GM12801 (cell line): ENCODE measurements around the gene TMOD1.

Experiments
- TF ChIP-seq, protein P1 (sequence below): IDR thresholded peaks from one replicate; pipeline ENCODE4 v1.5.1; 2011; ENCODE audit warnings: control low read depth; ENCODE audit not compliant: insufficient read length; ENCODE audit errors: extremely low read depth

The TMOD1 gene

DNA sequence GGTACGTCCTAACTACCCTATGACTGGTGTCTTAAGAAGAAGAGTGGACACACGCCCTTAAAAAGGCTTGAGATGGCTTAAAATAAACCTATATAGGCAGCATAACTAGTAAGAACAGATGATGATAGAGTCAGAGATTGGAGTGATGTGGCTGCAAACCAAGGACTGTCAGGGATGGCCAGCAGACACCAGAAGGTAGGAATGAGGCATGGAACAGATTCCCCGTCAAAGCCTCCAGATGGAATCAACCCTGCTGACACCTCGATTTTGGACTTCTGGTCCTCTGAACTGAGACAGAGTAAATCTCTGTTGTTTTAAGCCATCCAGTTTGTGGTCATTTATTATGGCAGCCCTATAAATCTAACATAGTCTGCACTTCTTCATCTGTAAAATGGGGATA lies 7.4 kb downstream of the TMOD1 start:
- TF ChIP-seq, protein P1, sequence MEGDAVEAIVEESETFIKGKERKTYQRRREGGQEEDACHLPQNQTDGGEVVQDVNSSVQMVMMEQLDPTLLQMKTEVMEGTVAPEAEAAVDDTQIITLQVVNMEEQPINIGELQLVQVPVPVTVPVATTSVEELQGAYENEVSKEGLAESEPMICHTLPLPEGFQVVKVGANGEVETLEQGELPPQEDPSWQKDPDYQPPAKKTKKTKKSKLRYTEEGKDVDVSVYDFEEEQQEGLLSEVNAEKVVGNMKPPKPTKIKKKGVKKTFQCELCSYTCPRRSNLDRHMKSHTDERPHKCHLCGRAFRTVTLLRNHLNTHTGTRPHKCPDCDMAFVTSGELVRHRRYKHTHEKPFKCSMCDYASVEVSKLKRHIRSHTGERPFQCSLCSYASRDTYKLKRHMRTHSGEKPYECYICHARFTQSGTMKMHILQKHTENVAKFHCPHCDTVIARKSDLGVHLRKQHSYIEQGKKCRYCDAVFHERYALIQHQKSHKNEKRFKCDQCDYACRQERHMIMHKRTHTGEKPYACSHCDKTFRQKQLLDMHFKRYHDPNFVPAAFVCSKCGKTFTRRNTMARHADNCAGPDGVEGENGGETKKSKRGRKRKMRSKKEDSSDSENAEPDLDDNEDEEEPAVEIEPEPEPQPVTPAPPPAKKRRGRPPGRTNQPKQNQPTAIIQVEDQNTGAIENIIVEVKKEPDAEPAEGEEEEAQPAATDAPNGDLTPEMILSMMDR, result no peak

DNA sequence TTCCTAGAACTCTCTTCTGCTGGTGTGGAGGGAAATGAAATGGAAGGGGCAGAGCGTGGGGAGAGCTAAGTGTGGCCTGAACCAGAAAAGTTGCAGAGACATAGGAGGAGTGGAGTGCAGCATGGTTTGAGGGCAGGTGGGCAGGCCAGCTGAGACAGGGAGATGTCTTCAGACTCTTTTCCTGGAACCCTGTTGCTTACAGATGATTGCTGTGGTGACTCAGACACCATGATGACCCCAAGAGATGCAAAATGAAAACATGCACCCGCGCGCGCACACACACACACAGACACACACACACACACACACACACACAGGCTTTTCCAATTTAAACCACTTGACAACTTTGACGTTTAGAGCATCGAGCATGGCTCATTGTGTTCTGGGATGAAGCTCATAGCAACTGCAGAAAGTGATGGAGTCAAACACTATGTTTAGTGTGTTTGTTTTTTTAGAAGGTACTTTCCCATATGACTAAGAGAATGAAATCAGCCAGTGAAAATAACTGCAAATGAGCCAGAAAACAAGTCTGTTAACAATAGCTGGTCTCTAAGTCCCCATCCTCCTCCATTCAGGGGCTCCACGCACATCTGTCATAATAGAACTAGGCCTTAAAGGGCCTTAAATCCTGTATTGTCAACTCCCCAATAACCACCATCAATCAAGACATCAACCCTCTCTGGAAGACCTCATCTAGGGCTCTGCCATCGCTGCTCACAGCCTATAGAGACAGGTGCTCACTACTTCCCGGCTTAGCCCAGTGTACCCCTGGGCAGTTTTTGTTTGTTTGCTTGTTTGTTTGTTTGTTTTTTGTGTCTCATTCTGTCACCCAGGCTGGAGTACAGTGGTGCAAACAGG lies 9.6 kb downstream of the TMOD1 start:
- TF ChIP-seq, protein P1, result no peak

DNA sequence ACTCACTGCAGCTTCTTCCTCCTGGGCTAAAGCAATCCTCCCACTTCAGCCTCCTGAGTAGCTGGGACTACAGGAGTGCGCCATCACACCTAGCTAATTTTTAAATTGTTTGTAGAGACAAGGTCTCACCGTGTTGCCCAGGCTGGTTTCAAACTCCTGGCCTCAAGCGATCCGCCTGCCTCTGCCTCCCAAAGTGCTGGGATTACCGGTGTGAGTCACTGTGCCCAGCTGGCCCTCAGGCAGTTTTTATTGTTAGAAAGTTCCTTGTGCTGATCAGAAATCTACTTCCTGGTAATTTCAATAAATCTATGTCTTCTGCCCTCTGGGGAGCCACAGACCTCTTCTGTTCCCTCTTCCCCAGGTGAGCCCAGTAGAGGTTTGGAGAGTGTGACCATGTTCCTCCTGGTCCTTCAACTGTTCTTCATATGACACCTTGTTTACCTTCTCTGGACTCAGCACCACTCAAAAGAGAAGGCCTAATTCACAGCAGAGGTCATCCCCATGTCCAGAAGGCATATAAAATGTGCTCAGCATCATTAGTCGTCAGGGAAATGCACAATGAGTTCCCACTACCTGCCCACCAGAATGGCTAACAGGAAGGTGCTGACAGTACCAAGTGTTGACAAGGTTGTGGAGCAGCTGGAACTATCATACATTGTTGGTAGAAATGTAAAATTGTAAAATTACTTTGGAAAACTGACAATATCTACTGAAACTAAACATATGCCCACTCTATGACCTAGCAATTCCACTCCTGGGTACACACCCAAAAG lies 10.4 kb downstream of the TMOD1 start:
- TF ChIP-seq, protein P1, result no peak

DNA sequence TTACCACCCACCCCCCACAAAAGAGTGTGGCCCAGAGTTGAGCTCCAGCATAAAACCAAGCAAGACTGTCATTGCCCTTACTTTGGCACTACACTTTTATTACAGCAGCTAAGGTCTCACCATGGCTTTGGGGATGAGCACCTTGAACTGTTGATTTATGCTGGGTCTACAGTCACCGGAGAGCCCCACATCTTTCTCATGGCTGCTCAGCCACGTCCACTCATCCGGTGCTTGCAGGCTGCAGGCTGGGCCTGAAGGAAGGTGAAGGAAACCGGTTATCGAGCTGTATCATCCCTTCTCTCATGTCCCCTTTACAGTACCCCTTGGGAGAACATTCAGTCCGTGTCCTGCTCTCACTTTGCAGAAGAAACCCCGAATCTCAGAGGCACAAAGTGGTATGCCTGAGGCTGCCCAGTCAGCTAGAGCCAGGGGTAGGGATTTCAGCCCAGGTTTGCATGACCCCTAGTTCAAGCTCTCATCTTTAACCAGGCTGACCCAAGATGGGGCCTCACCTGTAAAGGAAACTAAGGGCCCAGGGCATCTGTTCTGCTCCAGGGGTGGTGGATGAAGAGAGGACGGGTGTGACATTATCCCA lies 11.6 kb downstream of the TMOD1 start:
- TF ChIP-seq, protein P1, result no peak

DNA sequence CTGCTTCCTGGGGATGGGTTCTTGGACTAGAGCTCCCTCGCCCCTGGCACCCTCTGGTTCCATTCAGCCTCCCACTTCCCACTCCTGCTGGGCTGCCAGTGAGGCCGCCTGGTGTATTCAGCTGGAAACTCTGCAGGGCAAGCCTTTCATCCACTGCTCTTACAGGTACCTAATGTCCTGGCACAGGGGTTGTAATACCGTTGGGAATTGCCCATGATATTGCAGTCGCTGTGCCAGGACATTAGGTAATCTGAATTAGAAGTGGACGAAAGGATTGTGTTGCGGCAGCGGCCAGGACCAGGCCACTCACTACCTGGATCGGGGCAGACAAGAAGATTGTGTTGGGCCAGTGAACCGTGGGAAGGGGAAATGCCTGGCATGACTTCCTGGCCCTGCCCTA lies 13.1 kb downstream of the TMOD1 start:
- TF ChIP-seq, protein P1, result no peak

DNA sequence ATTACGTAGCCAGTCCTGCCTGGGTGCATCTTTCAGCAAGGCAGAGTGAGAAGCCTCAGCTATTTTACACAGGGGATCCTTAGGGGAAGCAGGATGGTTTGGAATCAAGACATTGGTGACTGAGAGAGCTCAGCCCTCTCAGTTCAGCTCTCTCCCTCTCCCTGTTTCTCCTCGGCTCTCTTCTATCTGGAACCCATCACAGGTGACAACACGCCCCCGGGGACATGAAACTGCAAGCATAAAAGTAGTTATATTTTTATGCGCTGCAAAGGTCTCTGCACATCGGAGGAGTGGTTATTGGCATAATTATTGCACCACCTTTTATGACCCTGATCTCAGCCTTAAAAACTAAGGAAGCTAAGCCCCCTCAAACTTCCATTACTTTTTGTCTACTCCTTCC lies 14.2 kb downstream of the TMOD1 start:
- TF ChIP-seq, protein P1, result no peak

DNA sequence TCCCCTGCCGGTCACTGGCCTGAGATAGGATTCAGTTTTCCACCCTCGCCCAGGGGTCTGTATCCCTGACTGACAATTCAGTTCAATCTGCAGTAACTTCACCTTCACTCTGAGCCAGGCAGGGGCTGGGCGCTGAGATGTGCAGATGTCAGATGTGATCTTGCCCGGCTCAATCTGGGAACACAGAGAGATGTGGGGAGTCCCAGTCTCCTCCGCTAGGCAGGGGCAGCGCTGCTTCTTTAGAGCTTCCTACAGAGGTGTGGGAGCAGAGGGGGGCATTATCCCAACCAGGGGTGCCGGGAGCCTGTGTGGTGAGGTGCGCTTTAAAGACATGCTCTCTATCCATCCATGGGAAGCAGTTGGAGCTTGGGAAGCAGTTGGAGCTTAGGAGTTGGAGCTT lies 14.6 kb downstream of the TMOD1 start:
- TF ChIP-seq, protein P1, result no peak
